ENCODE measurements around the gene TMEM132C.

- TF ChIP-seq, protein P1, sequence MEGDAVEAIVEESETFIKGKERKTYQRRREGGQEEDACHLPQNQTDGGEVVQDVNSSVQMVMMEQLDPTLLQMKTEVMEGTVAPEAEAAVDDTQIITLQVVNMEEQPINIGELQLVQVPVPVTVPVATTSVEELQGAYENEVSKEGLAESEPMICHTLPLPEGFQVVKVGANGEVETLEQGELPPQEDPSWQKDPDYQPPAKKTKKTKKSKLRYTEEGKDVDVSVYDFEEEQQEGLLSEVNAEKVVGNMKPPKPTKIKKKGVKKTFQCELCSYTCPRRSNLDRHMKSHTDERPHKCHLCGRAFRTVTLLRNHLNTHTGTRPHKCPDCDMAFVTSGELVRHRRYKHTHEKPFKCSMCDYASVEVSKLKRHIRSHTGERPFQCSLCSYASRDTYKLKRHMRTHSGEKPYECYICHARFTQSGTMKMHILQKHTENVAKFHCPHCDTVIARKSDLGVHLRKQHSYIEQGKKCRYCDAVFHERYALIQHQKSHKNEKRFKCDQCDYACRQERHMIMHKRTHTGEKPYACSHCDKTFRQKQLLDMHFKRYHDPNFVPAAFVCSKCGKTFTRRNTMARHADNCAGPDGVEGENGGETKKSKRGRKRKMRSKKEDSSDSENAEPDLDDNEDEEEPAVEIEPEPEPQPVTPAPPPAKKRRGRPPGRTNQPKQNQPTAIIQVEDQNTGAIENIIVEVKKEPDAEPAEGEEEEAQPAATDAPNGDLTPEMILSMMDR (conservative IDR thresholded peaks at IDR 0.05; ENCODE audit: low read depth, low read length), result no peak
- TF ChIP-seq POLR2A (IDR thresholded peaks at IDR 0.05; ENCODE audit: low read depth, low read length) (no peak), SMC3 (IDR thresholded peaks at IDR 0.05; ENCODE audit: low read depth, low read length) (no peak)
These were observed 20.0 kb downstream of the TMEM132C start for GRCh38 chr12:128286970-128287369.

All from IMR-90 (cell line).